Fibroblast of pulmonary artery (primary cell): ENCODE measurements around the gene GRM7.

Source experiments
- DNase-seq: peaks from one replicate; pipeline ENCODE4 v3.0.0-alpha.2; 2010; ENCODE audit warnings: low read depth
- H3K4me3 ChIP-seq: replicated peaks from 2 replicates; pipeline ENCODE4 v1.5.1; 2011; ENCODE audit warnings: low read depth, mild to moderate bottlenecking, control low read depth, low read length, moderate library complexity
- CTCF ChIP-seq: IDR thresholded peaks from 2 replicates; pipeline ENCODE4 v1.5.1; 2011; ENCODE audit warnings: mild to moderate bottlenecking, control low read depth, low read length, inconsistent platforms; ENCODE audit errors: missing control alignments

Gene GRM7

GRCh38 chr3:7546253-7546652 lies 685.3 kb downstream of the GRM7 start:
- no peak overlapping the region for H3K4me3 ChIP-seq
- DNase-seq = peak; percentile 75
- TF ChIP-seq CTCF = peak; percentile 46

GRCh38 chr3:7547826-7548225 lies 686.9 kb downstream of the GRM7 start:
- no peak for DNase-seq
- no peak for TF ChIP-seq CTCF

GRCh38 chr3:7562892-7563291 lies 702.0 kb downstream of the GRM7 start:
- no peak overlapping the region for H3K4me3 ChIP-seq
- TF ChIP-seq CTCF = no peak
- DNase-seq = no peak

More at GRCh38 chr3:7547826-7548225, 686.9 kb downstream of the GRM7 start:
- H3K4me3 ChIP-seq = no peak overlapping the region

GRCh38 chr3:7565574-7565973 lies 704.7 kb downstream of the GRM7 start:
- H3K4me3 ChIP-seq = no peak overlapping the region
- TF ChIP-seq CTCF = no peak
- DNase-seq = peak; percentile 55

- H3K4me3 ChIP-seq = no peak overlapping the region
- no peak for TF ChIP-seq CTCF
- no peak for DNase-seq
Measured at GRCh38 chr3:7567160-7567559, 706.2 kb downstream of the GRM7 start.

- TF ChIP-seq CTCF = no peak
- no peak for DNase-seq
Measured at GRCh38 chr3:7568526-7569184, 707.7 kb downstream of the GRM7 start.

GRCh38 chr3:7573330-7573729 lies 712.4 kb downstream of the GRM7 start:
- TF ChIP-seq CTCF = no peak
- H3K4me3 ChIP-seq = no peak overlapping the region
- peak; percentile 33 for DNase-seq

More at GRCh38 chr3:7568526-7569184, 707.7 kb downstream of the GRM7 start:
- H3K4me3 ChIP-seq = no peak overlapping the region
